GM23338 (cell line): ENCODE measurements around the gene GGT6. TPM values are rescaled to one million over a fixed set of nuclear protein-coding genes. Genes with fewer than 3 reads are reported as not detected.

Experiments
- ATAC-seq: fragments of 200-7000 bp; cut with Tn5 transposase; 3 replicates; pipeline ENCODE4 v1.9.1; 2020
- DNase-seq: peaks from one replicate; pipeline ENCODE4 v3.0.0-alpha.2; 2015; ENCODE audit warnings: low spot score
- H2AFZ ChIP-seq: fragments of 200-600 bp; sonication (generic); 2 replicates; pipeline ENCODE4 v1.8.0; 2016; ENCODE audit warnings: antibody characterized with exemption, mild to moderate bottlenecking, moderate library complexity
- H3F3A ChIP-seq: fragments of 200-600 bp; sonication (generic); replicated peaks from 2 replicates; pipeline ENCODE4 v1.8.0; 2017; ENCODE audit warnings: antibody characterized with exemption, mixed run types, low read depth
- H3K27ac ChIP-seq: fragments of 200-600 bp; sonication (generic); 2 replicates; pipeline ENCODE4 v1.6.1; 2016; ENCODE audit warnings: low read depth
- H3K27me3 ChIP-seq: fragments of 200-600 bp; sonication (generic); 2 replicates; pipeline ENCODE4 v1.8.0; 2016; ENCODE audit warnings: mild to moderate bottlenecking, mixed run types, moderate library complexity; ENCODE audit not compliant: insufficient read depth
- H3K36me3 ChIP-seq: fragments of 200-600 bp; sonication (generic); 2 replicates; pipeline ENCODE4 v1.8.0; 2016; ENCODE audit warnings: mild to moderate bottlenecking; ENCODE audit not compliant: insufficient read depth
- H3K4me1 ChIP-seq: fragments of 200-600 bp; sonication (generic); 2 replicates; pipeline ENCODE4 v1.8.0; 2016; ENCODE audit warnings: mild to moderate bottlenecking, moderate library complexity; ENCODE audit not compliant: insufficient read depth
- H3K4me2 ChIP-seq: fragments of 200-600 bp; sonication (generic); 2 replicates; pipeline ENCODE4 v1.7.1; 2017; ENCODE audit warnings: mixed run types
- H3K4me3 ChIP-seq: fragments of 200-600 bp; sonication (generic); 2 replicates; pipeline ENCODE4 v1.6.1; 2016; ENCODE audit warnings: mixed run types
- H3K79me2 ChIP-seq: fragments of 200-600 bp; sonication (generic); replicated peaks from 2 replicates; pipeline ENCODE4 v1.8.0; 2017; ENCODE audit warnings: mild to moderate bottlenecking; ENCODE audit not compliant: insufficient read depth
- H3K9me2 ChIP-seq: fragments of 200-600 bp; sonication (generic); 2 replicates; pipeline ENCODE4 v1.8.0; 2017; ENCODE audit not compliant: insufficient read depth
- H4K20me1 ChIP-seq: fragments of 200-600 bp; sonication (generic); replicated peaks from 2 replicates; pipeline ENCODE4 v1.8.0; 2017; ENCODE audit warnings: mild to moderate bottlenecking; ENCODE audit not compliant: insufficient read depth
- H3K27ac Mint-ChIP-seq: 2 replicates; pipeline ENCODE4 v1.8.0; 2020; ENCODE audit warnings: inconsistent platforms, mild to moderate bottlenecking, moderate library complexity, mixed read lengths
- H3K27me3 Mint-ChIP-seq: 3 replicates; pipeline ENCODE4 v1.8.0; 2022; ENCODE audit warnings: low read depth, mild to moderate bottlenecking, moderate library complexity, mixed read lengths, inconsistent platforms; ENCODE audit not compliant: insufficient read depth, poor library complexity
- H3K36me3 Mint-ChIP-seq: 3 replicates; pipeline ENCODE4 v1.8.0; 2021; ENCODE audit warnings: low read depth, mild to moderate bottlenecking, inconsistent platforms, moderate library complexity, mixed read lengths
- H3K4me1 Mint-ChIP-seq: 3 replicates; pipeline ENCODE4 v1.8.0; 2020; ENCODE audit warnings: mild to moderate bottlenecking, inconsistent platforms, mixed read lengths
- H3K4me3 Mint-ChIP-seq: 3 replicates; pipeline ENCODE4 v1.8.0; 2021; ENCODE audit warnings: moderate library complexity, mild to moderate bottlenecking, inconsistent platforms, mixed read lengths
- H3K9me3 Mint-ChIP-seq: 3 replicates; pipeline ENCODE4 v1.8.0; 2020; ENCODE audit warnings: moderate library complexity, mild to moderate bottlenecking, inconsistent platforms, mixed read lengths
- CREB1 ChIP-seq: fragments of 250-450 bp; sonication (Bioruptor Pico); IDR thresholded peaks from 2 replicates; pipeline ENCODE4 v1.5.0; 2020; ENCODE audit warnings: low read depth, mild to moderate bottlenecking, moderate library complexity
- EZH2 ChIP-seq: fragments of 200-600 bp; sonication (generic); IDR thresholded peaks from one replicate; pipeline ENCODE4 v1.8.0; 2017; ENCODE audit warnings: antibody characterized with exemption, mild to moderate bottlenecking, low read depth; ENCODE audit not compliant: unreplicated experiment
- EZH2phosphoT487 ChIP-seq: fragments of 200-600 bp; sonication (generic); IDR thresholded peaks from one replicate; pipeline ENCODE4 v1.8.1; 2018; ENCODE audit warnings: antibody characterized with exemption; ENCODE audit not compliant: unreplicated experiment
- JUNB ChIP-seq: IDR thresholded peaks from one replicate; pipeline ENCODE4 v1.6.1; 2016; ENCODE audit warnings: antibody characterized with exemption; ENCODE audit not compliant: unreplicated experiment
- NANOG ChIP-seq: IDR thresholded peaks from 2 replicates; pipeline ENCODE4 v1.6.1; 2016; ENCODE audit warnings: antibody characterized with exemption, borderline replicate concordance
- POLR2AphosphoS5 ChIP-seq: IDR thresholded peaks from 2 replicates; pipeline ENCODE4 v1.6.1; 2016; ENCODE audit warnings: antibody characterized with exemption, low read depth
- STAT1 ChIP-seq: IDR thresholded peaks from one replicate; pipeline ENCODE4 v1.6.1; 2016; ENCODE audit warnings: antibody characterized with exemption; ENCODE audit not compliant: unreplicated experiment
- ZNF114 ChIP-seq: fragments of 250-450 bp; sonication (Bioruptor Pico); IDR thresholded peaks from 2 replicates; pipeline ENCODE4 v1.5.0; 2020; ENCODE audit warnings: mild to moderate bottlenecking, moderate library complexity
- ZNF331 ChIP-seq: fragments of 250-450 bp; sonication (Bioruptor Pico); IDR thresholded peaks from 2 replicates; pipeline ENCODE4 v1.5.0; 2020; ENCODE audit warnings: low read depth, mild to moderate bottlenecking, moderate library complexity
- long read RNA-seq: library from polyadenylated mRNA; unstranded; transcript quantifications from one replicate; pipeline ENCODE4 v2.0.0, GENCODE V29; 2020; ENCODE audit not compliant: unreplicated experiment
- polyA plus RNA-seq: library from polyadenylated mRNA; unstranded; fragments of >200 nt; fragmentation: Nextera tagmentation; extraction: Ambion mirVana; gene quantifications from 2 replicates; pipeline ENCODE4 v1.2.1, GENCODE V29; 2016
- total RNA-seq: library from RNA; depleted of rRNA; stranded (reverse); fragments of >200 nt; shearing (Covaris generic); gene quantifications from 2 replicates; pipeline ENCODE4 v1.2.3, GENCODE V29; 2014; rRNA removed
- TF ChIP-seq, protein P1 (sequence below): fragments of 250-450 bp; sonication (Bioruptor Pico); IDR thresholded peaks from 2 replicates; pipeline ENCODE4 v1.5.0; 2020; ENCODE audit warnings: mild to moderate bottlenecking, moderate library complexity
- TF ChIP-seq, protein P2 (sequence below), 2 experiments: fragments of 200-600 bp in 1 of 2; sonication (generic) in 1 of 2; conservative IDR thresholded peaks; 2 replicates each; pipeline versions ENCODE4 v1.5.1 to v1.6.1; 2016 to 2017; ENCODE audit warnings: antibody characterized with exemption in 2 of 2, low read depth in 2 of 2, mild to moderate bottlenecking in 2 of 2, moderate library complexity in 1 of 2
- TF ChIP-seq, protein P3 (sequence below): IDR thresholded peaks from 2 replicates; pipeline ENCODE4 v1.6.1; 2016; ENCODE audit warnings: antibody characterized with exemption
- TF ChIP-seq, protein P4 (sequence below): IDR thresholded peaks from one replicate; pipeline ENCODE4 v1.6.1; 2018; ENCODE audit warnings: antibody characterized with exemption; ENCODE audit not compliant: unreplicated experiment

Gene GGT6, protein sequence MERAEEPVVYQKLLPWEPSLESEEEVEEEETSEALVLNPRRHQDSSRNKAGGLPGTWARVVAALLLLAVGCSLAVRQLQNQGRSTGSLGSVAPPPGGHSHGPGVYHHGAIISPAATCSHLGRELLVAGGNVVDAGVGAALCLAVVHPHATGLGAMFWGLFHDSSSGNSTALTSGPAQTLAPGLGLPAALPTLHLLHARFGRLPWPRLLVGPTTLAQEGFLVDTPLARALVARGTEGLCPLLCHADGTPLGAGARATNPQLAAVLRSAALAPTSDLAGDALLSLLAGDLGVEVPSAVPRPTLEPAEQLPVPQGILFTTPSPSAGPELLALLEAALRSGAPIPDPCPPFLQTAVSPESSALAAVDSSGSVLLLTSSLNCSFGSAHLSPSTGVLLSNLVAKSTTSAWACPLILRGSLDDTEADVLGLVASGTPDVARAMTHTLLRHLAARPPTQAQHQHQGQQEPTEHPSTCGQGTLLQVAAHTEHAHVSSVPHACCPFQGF
- total RNA-seq, result 0.24 TPM in 1 of 2 replicates, not detected in the other
- polyA plus RNA-seq, result 0.12 TPM in 1 of 2 replicates, not detected in the other
- long read RNA-seq, result 0 reads

DNA sequence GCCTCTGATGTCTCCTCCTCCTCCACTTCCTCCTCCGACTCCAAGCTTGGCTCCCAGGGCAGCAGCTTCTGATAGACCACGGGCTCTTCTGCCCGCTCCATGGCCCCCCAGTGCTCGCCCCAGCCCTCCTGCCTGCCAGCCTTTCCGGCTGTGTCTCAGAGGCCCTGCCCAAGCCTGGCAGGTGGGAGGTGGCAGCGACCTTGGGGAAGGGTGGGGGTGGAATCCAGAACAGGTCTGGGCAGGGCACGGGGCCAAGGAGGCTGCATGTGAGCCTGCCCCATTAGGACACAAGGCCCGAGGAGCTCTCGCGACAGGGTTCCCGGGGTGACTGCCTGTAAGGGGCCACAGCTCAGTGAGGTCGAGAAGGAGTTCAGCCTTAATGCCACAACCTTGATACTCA is at the start of gene GGT6:
GGT6 (minus strand) TSS at position 157 of the 400 bp plus-strand sequence; CDS start at position 101, 56 bp downstream.
- H3K4me3 Mint-ChIP-seq, result no peak within 1 kb of the TSS; the same call in 2 of the 3 replicates
- no peaks in the 10 kb centered on the region for H3K9me3 Mint-ChIP-seq
- Histone ChIP-seq H3K4me3 (no peak within 1 kb of the TSS), H3K9me2 (no peaks in the 10 kb centered on the region), H3K27ac (no peak within 1 kb of the TSS), H3K27me3 (no peaks in the 10 kb centered on the region), H4K20me1 (no peaks in the 10 kb centered on the region), H2AFZ (peak within 1 kb of the TSS; percentile 78), H3K79me2 (0 out of 2 replicates have a peak, but pooled peaks cover 4% of the 10 kb centered on the region), H3K4me1 (peaks cover 11% of the 10 kb centered on the region), H3K4me2 (no peak within 1 kb of the TSS), H3K36me3 (no peaks in the 10 kb centered on the region), H3F3A (0 out of 2 replicates have a peak, but pooled peaks cover 7% of the 10 kb centered on the region)
- H3K4me1 Mint-ChIP-seq, result peaks cover 23% of the 10 kb centered on the region
- ATAC-seq, result peak; percentile 13; the same call in 1 of the 3 replicates
- peaks cover 8% of the 10 kb centered on the region for H3K27me3 Mint-ChIP-seq
- no peak for DNase-seq
- no peak within 1 kb of the TSS for H3K27ac Mint-ChIP-seq
- no peaks in the 10 kb centered on the region for H3K36me3 Mint-ChIP-seq
- TF ChIP-seq STAT1 (no peak), ZNF114 (CRISPR knock-in tag) (no peak), CREB1 (CRISPR knock-in tag) (no peak), EZH2 (no peak), NANOG (no peak), JUNB (no peak), POLR2AphosphoS5 (no peak), EZH2phosphoT487 (no peak), ZNF331 (CRISPR knock-in tag) (no peak)
- TF ChIP-seq, protein P1, sequence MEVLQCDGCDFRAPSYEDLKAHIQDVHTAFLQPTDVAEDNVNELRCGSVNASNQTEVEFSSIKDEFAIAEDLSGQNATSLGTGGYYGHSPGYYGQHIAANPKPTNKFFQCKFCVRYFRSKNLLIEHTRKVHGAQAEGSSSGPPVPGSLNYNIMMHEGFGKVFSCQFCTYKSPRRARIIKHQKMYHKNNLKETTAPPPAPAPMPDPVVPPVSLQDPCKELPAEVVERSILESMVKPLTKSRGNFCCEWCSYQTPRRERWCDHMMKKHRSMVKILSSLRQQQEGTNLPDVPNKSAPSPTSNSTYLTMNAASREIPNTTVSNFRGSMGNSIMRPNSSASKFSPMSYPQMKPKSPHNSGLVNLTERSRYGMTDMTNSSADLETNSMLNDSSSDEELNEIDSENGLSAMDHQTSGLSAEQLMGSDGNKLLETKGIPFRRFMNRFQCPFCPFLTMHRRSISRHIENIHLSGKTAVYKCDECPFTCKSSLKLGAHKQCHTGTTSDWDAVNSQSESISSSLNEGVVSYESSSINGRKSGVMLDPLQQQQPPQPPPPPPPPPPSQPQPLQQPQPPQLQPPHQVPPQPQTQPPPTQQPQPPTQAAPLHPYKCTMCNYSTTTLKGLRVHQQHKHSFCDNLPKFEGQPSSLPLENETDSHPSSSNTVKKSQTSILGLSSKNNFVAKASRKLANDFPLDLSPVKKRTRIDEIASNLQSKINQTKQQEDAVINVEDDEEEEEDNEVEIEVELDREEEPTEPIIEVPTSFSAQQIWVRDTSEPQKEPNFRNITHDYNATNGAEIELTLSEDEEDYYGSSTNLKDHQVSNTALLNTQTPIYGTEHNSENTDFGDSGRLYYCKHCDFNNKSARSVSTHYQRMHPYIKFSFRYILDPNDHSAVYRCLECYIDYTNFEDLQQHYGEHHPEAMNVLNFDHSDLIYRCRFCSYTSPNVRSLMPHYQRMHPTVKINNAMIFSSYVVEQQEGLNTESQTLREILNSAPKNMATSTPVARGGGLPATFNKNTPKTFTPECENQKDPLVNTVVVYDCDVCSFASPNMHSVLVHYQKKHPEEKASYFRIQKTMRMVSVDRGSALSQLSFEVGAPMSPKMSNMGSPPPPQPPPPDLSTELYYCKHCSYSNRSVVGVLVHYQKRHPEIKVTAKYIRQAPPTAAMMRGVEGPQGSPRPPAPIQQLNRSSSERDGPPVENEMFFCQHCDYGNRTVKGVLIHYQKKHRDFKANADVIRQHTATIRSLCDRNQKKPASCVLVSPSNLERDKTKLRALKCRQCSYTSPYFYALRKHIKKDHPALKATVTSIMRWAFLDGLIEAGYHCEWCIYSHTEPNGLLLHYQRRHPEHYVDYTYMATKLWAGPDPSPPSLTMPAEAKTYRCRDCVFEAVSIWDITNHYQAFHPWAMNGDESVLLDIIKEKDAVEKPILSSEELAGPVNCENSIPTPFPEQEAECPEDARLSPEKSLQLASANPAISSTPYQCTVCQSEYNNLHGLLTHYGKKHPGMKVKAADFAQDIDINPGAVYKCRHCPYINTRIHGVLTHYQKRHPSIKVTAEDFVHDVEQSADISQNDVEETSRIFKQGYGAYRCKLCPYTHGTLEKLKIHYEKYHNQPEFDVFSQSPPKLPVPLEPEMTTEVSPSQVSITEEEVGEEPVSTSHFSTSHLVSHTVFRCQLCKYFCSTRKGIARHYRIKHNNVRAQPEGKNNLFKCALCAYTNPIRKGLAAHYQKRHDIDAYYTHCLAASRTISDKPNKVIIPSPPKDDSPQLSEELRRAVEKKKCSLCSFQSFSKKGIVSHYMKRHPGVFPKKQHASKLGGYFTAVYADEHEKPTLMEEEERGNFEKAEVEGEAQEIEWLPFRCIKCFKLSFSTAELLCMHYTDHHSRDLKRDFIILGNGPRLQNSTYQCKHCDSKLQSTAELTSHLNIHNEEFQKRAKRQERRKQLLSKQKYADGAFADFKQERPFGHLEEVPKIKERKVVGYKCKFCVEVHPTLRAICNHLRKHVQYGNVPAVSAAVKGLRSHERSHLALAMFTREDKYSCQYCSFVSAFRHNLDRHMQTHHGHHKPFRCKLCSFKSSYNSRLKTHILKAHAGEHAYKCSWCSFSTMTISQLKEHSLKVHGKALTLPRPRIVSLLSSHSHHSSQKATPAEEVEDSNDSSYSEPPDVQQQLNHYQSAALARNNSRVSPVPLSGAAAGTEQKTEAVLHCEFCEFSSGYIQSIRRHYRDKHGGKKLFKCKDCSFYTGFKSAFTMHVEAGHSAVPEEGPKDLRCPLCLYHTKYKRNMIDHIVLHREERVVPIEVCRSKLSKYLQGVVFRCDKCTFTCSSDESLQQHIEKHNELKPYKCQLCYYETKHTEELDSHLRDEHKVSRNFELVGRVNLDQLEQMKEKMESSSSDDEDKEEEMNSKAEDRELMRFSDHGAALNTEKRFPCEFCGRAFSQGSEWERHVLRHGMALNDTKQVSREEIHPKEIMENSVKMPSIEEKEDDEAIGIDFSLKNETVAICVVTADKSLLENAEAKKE (CRISPR knock-in tag), result no peak
- TF ChIP-seq, protein P2, sequence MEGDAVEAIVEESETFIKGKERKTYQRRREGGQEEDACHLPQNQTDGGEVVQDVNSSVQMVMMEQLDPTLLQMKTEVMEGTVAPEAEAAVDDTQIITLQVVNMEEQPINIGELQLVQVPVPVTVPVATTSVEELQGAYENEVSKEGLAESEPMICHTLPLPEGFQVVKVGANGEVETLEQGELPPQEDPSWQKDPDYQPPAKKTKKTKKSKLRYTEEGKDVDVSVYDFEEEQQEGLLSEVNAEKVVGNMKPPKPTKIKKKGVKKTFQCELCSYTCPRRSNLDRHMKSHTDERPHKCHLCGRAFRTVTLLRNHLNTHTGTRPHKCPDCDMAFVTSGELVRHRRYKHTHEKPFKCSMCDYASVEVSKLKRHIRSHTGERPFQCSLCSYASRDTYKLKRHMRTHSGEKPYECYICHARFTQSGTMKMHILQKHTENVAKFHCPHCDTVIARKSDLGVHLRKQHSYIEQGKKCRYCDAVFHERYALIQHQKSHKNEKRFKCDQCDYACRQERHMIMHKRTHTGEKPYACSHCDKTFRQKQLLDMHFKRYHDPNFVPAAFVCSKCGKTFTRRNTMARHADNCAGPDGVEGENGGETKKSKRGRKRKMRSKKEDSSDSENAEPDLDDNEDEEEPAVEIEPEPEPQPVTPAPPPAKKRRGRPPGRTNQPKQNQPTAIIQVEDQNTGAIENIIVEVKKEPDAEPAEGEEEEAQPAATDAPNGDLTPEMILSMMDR (conservative IDR thresholded peaks at IDR 0.05; ENCODE audit: low read depth in 2 of 2), result no peak
- TF ChIP-seq, protein P3, sequence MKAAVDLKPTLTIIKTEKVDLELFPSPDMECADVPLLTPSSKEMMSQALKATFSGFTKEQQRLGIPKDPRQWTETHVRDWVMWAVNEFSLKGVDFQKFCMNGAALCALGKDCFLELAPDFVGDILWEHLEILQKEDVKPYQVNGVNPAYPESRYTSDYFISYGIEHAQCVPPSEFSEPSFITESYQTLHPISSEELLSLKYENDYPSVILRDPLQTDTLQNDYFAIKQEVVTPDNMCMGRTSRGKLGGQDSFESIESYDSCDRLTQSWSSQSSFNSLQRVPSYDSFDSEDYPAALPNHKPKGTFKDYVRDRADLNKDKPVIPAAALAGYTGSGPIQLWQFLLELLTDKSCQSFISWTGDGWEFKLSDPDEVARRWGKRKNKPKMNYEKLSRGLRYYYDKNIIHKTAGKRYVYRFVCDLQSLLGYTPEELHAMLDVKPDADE, result no peak
- TF ChIP-seq, protein P4, sequence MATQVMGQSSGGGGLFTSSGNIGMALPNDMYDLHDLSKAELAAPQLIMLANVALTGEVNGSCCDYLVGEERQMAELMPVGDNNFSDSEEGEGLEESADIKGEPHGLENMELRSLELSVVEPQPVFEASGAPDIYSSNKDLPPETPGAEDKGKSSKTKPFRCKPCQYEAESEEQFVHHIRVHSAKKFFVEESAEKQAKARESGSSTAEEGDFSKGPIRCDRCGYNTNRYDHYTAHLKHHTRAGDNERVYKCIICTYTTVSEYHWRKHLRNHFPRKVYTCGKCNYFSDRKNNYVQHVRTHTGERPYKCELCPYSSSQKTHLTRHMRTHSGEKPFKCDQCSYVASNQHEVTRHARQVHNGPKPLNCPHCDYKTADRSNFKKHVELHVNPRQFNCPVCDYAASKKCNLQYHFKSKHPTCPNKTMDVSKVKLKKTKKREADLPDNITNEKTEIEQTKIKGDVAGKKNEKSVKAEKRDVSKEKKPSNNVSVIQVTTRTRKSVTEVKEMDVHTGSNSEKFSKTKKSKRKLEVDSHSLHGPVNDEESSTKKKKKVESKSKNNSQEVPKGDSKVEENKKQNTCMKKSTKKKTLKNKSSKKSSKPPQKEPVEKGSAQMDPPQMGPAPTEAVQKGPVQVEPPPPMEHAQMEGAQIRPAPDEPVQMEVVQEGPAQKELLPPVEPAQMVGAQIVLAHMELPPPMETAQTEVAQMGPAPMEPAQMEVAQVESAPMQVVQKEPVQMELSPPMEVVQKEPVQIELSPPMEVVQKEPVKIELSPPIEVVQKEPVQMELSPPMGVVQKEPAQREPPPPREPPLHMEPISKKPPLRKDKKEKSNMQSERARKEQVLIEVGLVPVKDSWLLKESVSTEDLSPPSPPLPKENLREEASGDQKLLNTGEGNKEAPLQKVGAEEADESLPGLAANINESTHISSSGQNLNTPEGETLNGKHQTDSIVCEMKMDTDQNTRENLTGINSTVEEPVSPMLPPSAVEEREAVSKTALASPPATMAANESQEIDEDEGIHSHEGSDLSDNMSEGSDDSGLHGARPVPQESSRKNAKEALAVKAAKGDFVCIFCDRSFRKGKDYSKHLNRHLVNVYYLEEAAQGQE, result no peak
